Measurements from ENCODE around the gene PSMD5. TPM values are rescaled to one million over a fixed set of nuclear protein-coding genes. Genes with fewer than 3 reads are reported as not detected.

PSMD5 gene
- total RNA-seq, 1 experiment from 2014 or later, result 68.1 TPM

- Histone ChIP-seq H3K9me3 (no peaks in the 10 kb centered on the region), H3K4me1 (peaks cover 19% of the 10 kb centered on the region), H3K36me3 (ENCODE audit: control insufficient read depth, insufficient read depth, low read length) (peaks cover 1% of the 10 kb centered on the region), H3K27me3 (replicated peaks; ENCODE audit: control insufficient read depth, insufficient read depth, low read length) (no peaks in the 10 kb centered on the region), H3K4me3 (ENCODE audit: low read depth, low read length) (no peak overlapping the region)
- intact Hi-C loops (cut with micrococcal nuclease; ENCODE audit: unreplicated experiment), result no loop called here
- DNase-seq, result no peak
- Mint-ChIP-seq H3K27ac (ENCODE audit: unreplicated experiment) (peak overlapping the region; percentile 83), H3K9me3 (ENCODE audit: unreplicated experiment) (no peaks in the 10 kb centered on the region), H3K4me3 (ENCODE audit: unreplicated experiment) (peak overlapping the region; percentile 79), H3K27me3 (ENCODE audit: insufficient read depth, unreplicated experiment) (no peaks in the 10 kb centered on the region), H3K4me1 (ENCODE audit: low read depth, unreplicated experiment) (peaks cover 18% of the 10 kb centered on the region), H3K36me3 (ENCODE audit: insufficient read depth, unreplicated experiment) (peaks cover 44% of the 10 kb centered on the region)
- no TSS peak for BruUV-seq (replicated peaks)
- POLR2A ChIA-PET, result no interaction called here
- CTCF ChIA-PET, result no interaction called here
- no peak for TF ChIP-seq CTCF (IDR thresholded peaks at IDR 0.05; ENCODE audit: insufficient read depth in 1 of 2, low read depth in 1 of 2, low read length in 1 of 2, severe bottlenecking in 1 of 2, unreplicated experiment in 1 of 2)
These were observed 26.6 kb upstream of the PSMD5 start for GRCh38 chr9:120869360-120869687.

GRCh38 chr9:120868676-120869359 is 26.1 kb upstream of the PSMD5 start:
- no peaks in the 10 kb centered on the region for H3K9me3 ChIP-seq
- H3K9me3 Mint-ChIP-seq (ENCODE audit: unreplicated experiment), result no peaks in the 10 kb centered on the region
- no TSS peak for BruUV-seq (replicated peaks)
- H3K36me3 ChIP-seq (ENCODE audit: control insufficient read depth, insufficient read depth, low read length), result peaks cover 1% of the 10 kb centered on the region
- ChIA-PET CTCF (interaction anchor here (1.2 kb wide), 1 partner anchor 90 kb away, joined by 3 read pairs; no protein-coding TSS in a partner anchor), POLR2A (no interaction called here)
- H3K4me3 ChIP-seq (ENCODE audit: low read depth, low read length), result peak overlapping the region; percentile 39
- DNase-seq, result peak; percentile 96 to 98
- H3K36me3 Mint-ChIP-seq (ENCODE audit: insufficient read depth, unreplicated experiment), result peaks cover 42% of the 10 kb centered on the region
- peak overlapping the region; percentile 83 for H3K27ac Mint-ChIP-seq (ENCODE audit: unreplicated experiment)
- no peaks in the 10 kb centered on the region for H3K27me3 Mint-ChIP-seq (ENCODE audit: insufficient read depth, unreplicated experiment)
- intact Hi-C loops (cut with micrococcal nuclease; ENCODE audit: unreplicated experiment), result loop anchor here (1.0 kb wide), 1 partner anchor 26 kb away; no protein-coding TSS in a partner anchor
- peaks cover 16% of the 10 kb centered on the region for H3K4me1 Mint-ChIP-seq (ENCODE audit: low read depth, unreplicated experiment)
- H3K4me1 ChIP-seq, result peaks cover 14% of the 10 kb centered on the region
- peak in 1 of 2 experiments; percentile 1 for TF ChIP-seq CTCF (IDR thresholded peaks at IDR 0.05; ENCODE audit: insufficient read depth in 1 of 2, low read depth in 1 of 2, low read length in 1 of 2, severe bottlenecking in 1 of 2, unreplicated experiment in 1 of 2)
- no peaks in the 10 kb centered on the region for H3K27me3 ChIP-seq (replicated peaks; ENCODE audit: control insufficient read depth, insufficient read depth, low read length)
- H3K4me3 Mint-ChIP-seq (ENCODE audit: unreplicated experiment), result peak overlapping the region; percentile 79

DNA sequence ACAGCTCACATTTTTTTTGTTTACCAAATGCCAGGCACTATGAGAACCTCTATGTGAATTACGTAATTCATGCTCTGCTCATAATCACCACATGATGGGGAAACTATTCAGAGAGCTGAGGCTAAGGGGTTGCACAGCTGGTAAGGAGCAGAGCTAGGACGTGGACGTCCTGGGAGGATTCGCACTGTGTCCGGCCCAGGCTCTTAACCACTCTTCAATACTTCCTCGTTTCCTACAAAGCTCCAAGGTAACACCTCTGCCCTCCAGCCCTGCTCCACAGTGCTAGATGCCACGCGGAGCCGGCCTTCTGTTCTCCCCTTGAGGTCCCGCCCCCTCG is 25.6 kb upstream of the PSMD5 start:
- Histone ChIP-seq H3K36me3 (ENCODE audit: control insufficient read depth, insufficient read depth, low read length) (peaks cover 1% of the 10 kb centered on the region), H3K4me1 (peaks cover 9% of the 10 kb centered on the region), H3K4me3 (ENCODE audit: low read depth, low read length) (peak overlapping the region; percentile 39), H3K9me3 (no peaks in the 10 kb centered on the region), H3K27me3 (replicated peaks; ENCODE audit: control insufficient read depth, insufficient read depth, low read length) (no peaks in the 10 kb centered on the region)
- TF ChIP-seq CTCF (IDR thresholded peaks at IDR 0.05; ENCODE audit: insufficient read depth in 1 of 2, low read depth in 1 of 2, low read length in 1 of 2, severe bottlenecking in 1 of 2, unreplicated experiment in 1 of 2), result no peak
- peak overlapping the region; percentile 83 for H3K27ac Mint-ChIP-seq (ENCODE audit: unreplicated experiment)
- peaks cover 37% of the 10 kb centered on the region for H3K36me3 Mint-ChIP-seq (ENCODE audit: insufficient read depth, unreplicated experiment)
- peak overlapping the region; percentile 63 for H3K4me3 Mint-ChIP-seq (ENCODE audit: unreplicated experiment)
- intact Hi-C loops (cut with micrococcal nuclease; ENCODE audit: unreplicated experiment), result loop anchor here (1.0 kb wide), 1 partner anchor 25 kb away; no protein-coding TSS in a partner anchor
- CTCF ChIA-PET, result interaction anchor here (1.2 kb wide), 1 partner anchor 90 kb away, joined by 3 read pairs; no protein-coding TSS in a partner anchor
- no peaks in the 10 kb centered on the region for H3K9me3 Mint-ChIP-seq (ENCODE audit: unreplicated experiment)
- peaks cover 11% of the 10 kb centered on the region for H3K4me1 Mint-ChIP-seq (ENCODE audit: low read depth, unreplicated experiment)
- H3K27me3 Mint-ChIP-seq (ENCODE audit: insufficient read depth, unreplicated experiment), result no peaks in the 10 kb centered on the region
- no peak for DNase-seq
- POLR2A ChIA-PET, result no interaction called here
- BruUV-seq (replicated peaks), result no TSS peak
